ENCODE measurements around the gene POU2AF2. TPM values are rescaled to one million over a fixed set of nuclear protein-coding genes. Genes with fewer than 3 reads are reported as not detected.
"Not testable (repeated sequence)": the region's sequence is repeated elsewhere in the genome, so short reads cannot be mapped to it uniquely, and the experiment has no call there.

POU2AF2 gene
- total RNA-seq, 2 experiments from 2014 or later: not detected

GRCh38 chr11:111306321-111306720 lies 60.8 kb downstream of the POU2AF2 start:
- Mint-ChIP-seq H3K9me3 (no peaks in the 10 kb centered on the region), H3K4me3 (no peak overlapping the region), H3K27ac (no peak overlapping the region), H3K27me3 (ENCODE audit: low read depth) (peaks cover 10% of the 10 kb centered on the region), H3K36me3 (ENCODE audit: low read depth) (no peaks in the 10 kb centered on the region), H3K4me1 (ENCODE audit: low read depth) (no peaks in the 10 kb centered on the region)
- CTCF ChIA-PET: no interaction called here
- intact Hi-C loops (cut with micrococcal nuclease): no loop called here
- DNase-seq: no peak

- Mint-ChIP-seq H3K9me3 (no peaks in the 10 kb centered on the region), H3K4me3 (no peak overlapping the region), H3K36me3 (ENCODE audit: low read depth) (no peaks in the 10 kb centered on the region), H3K27ac (no peak overlapping the region), H3K27me3 (ENCODE audit: low read depth) (peaks cover 10% of the 10 kb centered on the region), H3K4me1 (ENCODE audit: low read depth) (no peaks in the 10 kb centered on the region)
- no peak for DNase-seq
- intact Hi-C loops (cut with micrococcal nuclease): no loop called here
- CTCF ChIA-PET: no interaction called here
Observed at GRCh38 chr11:111307472-111308108, 62.1 kb downstream of the POU2AF2 start.

DNA sequence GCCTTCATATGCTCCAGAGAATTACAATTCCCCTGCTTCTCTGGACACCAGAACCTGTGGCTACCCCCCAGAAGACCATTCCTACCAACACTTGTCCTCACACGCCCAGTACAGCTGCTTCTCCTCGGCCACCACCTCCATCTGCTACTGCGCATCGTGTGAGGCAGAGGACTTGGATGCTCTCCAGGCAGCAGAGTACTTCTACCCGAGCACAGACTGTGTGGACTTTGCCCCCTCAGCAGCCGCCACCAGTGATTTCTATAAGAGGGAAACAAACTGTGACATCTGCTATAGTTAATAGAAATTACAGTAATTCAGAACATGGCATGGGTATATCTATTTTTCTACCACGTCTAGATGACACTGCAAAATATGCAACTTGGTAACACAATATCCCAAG lies 62.6 kb downstream of the POU2AF2 start:
- no peaks in the 10 kb centered on the region for H3K36me3 Mint-ChIP-seq (ENCODE audit: low read depth)
- DNase-seq: no peak
- no peaks in the 10 kb centered on the region for H3K4me1 Mint-ChIP-seq (ENCODE audit: low read depth)
- peaks cover under 1% of the 10 kb centered on the region for H3K9me3 Mint-ChIP-seq
- peaks cover 11% of the 10 kb centered on the region for H3K27me3 Mint-ChIP-seq (ENCODE audit: low read depth)
- H3K27ac Mint-ChIP-seq: no peak overlapping the region
- CTCF ChIA-PET: no interaction called here
- intact Hi-C loops (cut with micrococcal nuclease): no loop called here
- no peak overlapping the region for H3K4me3 Mint-ChIP-seq

- DNase-seq: no peak
- H3K27ac Mint-ChIP-seq: no peak overlapping the region
- CTCF ChIA-PET: no interaction called here
- no peaks in the 10 kb centered on the region for H3K36me3 Mint-ChIP-seq (ENCODE audit: low read depth)
- H3K27me3 Mint-ChIP-seq (ENCODE audit: low read depth): peaks cover 13% of the 10 kb centered on the region
- no peaks in the 10 kb centered on the region for H3K4me1 Mint-ChIP-seq (ENCODE audit: low read depth)
- peaks cover 2% of the 10 kb centered on the region for H3K9me3 Mint-ChIP-seq
- intact Hi-C loops (cut with micrococcal nuclease): no loop called here
- H3K4me3 Mint-ChIP-seq: no peak overlapping the region
Observed at GRCh38 chr11:111309215-111309915, 63.8 kb downstream of the POU2AF2 start.

DNA sequence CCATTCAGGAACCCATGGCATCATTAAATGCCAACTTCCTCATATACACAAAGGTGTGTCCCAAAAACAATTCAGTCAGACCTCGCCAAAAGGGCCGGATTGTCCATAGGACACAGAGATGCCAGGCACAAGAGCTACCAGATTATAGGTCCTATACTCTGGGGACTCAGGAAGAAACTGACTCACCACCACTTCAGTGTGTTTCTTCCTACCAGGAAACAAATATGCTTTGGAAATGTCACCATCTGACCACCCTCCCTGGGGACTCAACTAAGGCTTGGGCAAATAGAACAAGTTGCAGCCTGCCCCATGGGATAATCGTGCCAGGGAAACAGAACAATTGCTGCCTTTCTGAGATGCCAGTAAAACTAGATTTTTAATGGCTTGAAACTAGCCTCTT lies 64.6 kb downstream of the POU2AF2 start:
- Mint-ChIP-seq H3K4me1 (ENCODE audit: low read depth) (no peaks in the 10 kb centered on the region), H3K4me3 (no peak overlapping the region), H3K9me3 (peaks cover 2% of the 10 kb centered on the region), H3K27me3 (ENCODE audit: low read depth) (peaks cover 13% of the 10 kb centered on the region), H3K27ac (no peak overlapping the region), H3K36me3 (ENCODE audit: low read depth) (no peaks in the 10 kb centered on the region)
- CTCF ChIA-PET: no interaction called here
- no peak for DNase-seq
- intact Hi-C loops (cut with micrococcal nuclease): no loop called here

DNA sequence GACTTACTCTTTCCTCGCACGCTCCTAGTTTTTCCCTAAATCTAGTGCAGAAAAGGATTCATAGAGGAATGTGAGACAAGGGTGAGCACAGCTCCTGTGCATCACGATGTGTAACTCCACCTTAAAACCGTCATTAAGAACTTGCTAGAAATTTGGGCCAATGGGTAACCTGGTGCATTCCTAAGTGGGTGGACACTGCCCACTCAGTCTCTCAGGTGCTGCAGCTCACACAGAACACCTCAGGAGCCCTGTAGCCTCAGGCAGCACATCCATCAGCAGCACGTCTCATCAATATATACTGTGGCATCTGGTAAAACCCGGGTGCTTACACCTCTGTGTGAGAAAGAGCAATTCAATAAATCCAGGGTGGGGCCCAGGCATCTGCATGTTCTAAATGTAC lies 65.2 kb downstream of the POU2AF2 start:
- Mint-ChIP-seq H3K27ac (no peak overlapping the region), H3K4me3 (no peak overlapping the region), H3K4me1 (ENCODE audit: low read depth) (no peaks in the 10 kb centered on the region), H3K27me3 (ENCODE audit: low read depth) (peaks cover 13% of the 10 kb centered on the region), H3K36me3 (ENCODE audit: low read depth) (no peaks in the 10 kb centered on the region), H3K9me3 (peaks cover 2% of the 10 kb centered on the region)
- DNase-seq: no peak
- intact Hi-C loops (cut with micrococcal nuclease): no loop called here
- CTCF ChIA-PET: no interaction called here

DNA sequence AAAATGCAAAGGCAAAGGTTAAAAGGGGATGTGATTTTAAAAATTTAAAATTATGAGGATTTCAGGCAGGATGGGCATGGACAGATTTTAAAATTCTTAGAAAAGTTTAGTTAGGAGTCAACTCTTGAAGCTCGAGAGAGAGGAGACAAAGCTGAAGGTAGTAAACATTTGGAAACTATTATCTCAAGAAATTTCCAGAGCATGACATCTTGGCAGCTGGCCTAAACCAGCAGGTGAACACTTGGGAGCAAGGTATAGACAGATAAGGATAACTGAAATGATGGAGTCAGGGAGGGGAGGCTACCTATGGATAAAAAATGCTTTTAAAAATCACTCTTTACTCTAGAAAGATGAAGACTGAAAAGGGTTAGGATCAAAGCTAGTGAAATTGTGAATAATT lies 66.6 kb downstream of the POU2AF2 start:
- no peak for DNase-seq
- H3K27me3 Mint-ChIP-seq (ENCODE audit: low read depth): peaks cover 10% of the 10 kb centered on the region
- H3K4me3 Mint-ChIP-seq: no peak overlapping the region
- no peak overlapping the region for H3K27ac Mint-ChIP-seq
- intact Hi-C loops (cut with micrococcal nuclease): no loop called here
- no peaks in the 10 kb centered on the region for H3K4me1 Mint-ChIP-seq (ENCODE audit: low read depth)
- no peaks in the 10 kb centered on the region for H3K36me3 Mint-ChIP-seq (ENCODE audit: low read depth)
- H3K9me3 Mint-ChIP-seq: peaks cover 2% of the 10 kb centered on the region
- CTCF ChIA-PET: no interaction called here

GRCh38 chr11:111319296-111319695 lies 73.8 kb downstream of the POU2AF2 start:
- Mint-ChIP-seq H3K4me3 (no peak overlapping the region), H3K9me3 (no peaks in the 10 kb centered on the region), H3K36me3 (ENCODE audit: low read depth) (no peaks in the 10 kb centered on the region), H3K27me3 (ENCODE audit: low read depth) (no peaks in the 10 kb centered on the region), H3K4me1 (ENCODE audit: low read depth) (no peaks in the 10 kb centered on the region), H3K27ac (no peak overlapping the region)
- intact Hi-C loops (cut with micrococcal nuclease): no loop called here
- CTCF ChIA-PET: no interaction called here
- DNase-seq: no peak

- CTCF ChIA-PET: interaction anchor here (0.8 kb wide), 1 partner anchor 107 kb away, joined by 3 read pairs; no protein-coding TSS in a partner anchor
- H3K4me1 Mint-ChIP-seq (ENCODE audit: low read depth); H3K4me3 Mint-ChIP-seq; H3K9me3 Mint-ChIP-seq; DNase-seq; H3K36me3 Mint-ChIP-seq (ENCODE audit: low read depth); intact Hi-C loops (cut with micrococcal nuclease); H3K27ac Mint-ChIP-seq; H3K27me3 Mint-ChIP-seq (ENCODE audit: low read depth): not testable (repeated sequence)
Observed at GRCh38 chr11:111320199-111320598, 74.7 kb downstream of the POU2AF2 start.

DNA sequence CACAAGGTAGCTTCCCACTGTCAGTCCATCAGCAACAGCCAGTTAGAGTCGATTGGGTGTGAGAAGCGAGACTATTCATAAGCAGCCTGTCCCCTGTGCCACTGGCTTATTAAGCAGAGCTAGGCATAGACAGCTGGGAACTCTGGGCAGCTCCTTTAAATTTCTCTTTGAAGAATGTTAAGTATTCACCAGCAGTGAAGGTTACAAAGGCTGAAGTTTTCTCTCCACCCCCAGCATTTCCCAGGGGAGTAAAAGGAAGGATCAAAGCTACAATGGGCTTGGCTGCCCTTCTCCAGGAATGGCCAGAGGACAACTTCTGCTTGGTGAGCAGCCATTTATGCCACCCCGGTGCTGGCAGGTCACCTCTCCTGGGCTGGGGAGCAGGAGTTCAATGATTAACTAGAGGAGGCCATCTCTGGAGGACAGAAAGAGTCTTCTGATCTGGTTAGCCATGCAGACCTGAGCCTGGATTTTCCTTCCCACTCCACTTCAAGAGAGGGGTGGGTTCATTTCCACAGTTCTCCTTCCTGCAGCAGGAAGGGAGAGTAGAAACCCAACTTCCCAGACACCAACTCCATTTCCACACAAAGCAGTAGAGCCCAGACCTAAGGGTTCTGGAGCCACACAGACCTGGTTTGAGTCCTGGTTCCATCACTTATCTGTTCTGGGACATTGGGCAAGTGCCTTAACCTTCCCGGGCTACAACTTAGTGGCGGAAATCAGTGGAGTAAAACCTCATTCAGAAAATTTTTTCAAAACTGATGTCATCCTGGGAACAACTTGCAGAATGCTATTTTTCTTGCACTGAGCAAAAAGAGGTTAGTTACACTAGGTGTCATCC lies 75.4 kb downstream of the POU2AF2 start:
- Mint-ChIP-seq H3K36me3 (ENCODE audit: low read depth) (no peaks in the 10 kb centered on the region), H3K4me3 (no peak overlapping the region), H3K9me3 (no peaks in the 10 kb centered on the region), H3K27me3 (ENCODE audit: low read depth) (no peaks in the 10 kb centered on the region), H3K4me1 (ENCODE audit: low read depth) (no peaks in the 10 kb centered on the region), H3K27ac (no peak overlapping the region)
- CTCF ChIA-PET: interaction anchor here (0.8 kb wide), 1 partner anchor 106 kb away, joined by 3 read pairs; no protein-coding TSS in a partner anchor
- intact Hi-C loops (cut with micrococcal nuclease): no loop called here
- DNase-seq: no peak

- H3K9me3 Mint-ChIP-seq: no peaks in the 10 kb centered on the region
- intact Hi-C loops (cut with micrococcal nuclease): no loop called here
- no peaks in the 10 kb centered on the region for H3K36me3 Mint-ChIP-seq (ENCODE audit: low read depth)
- H3K27me3 Mint-ChIP-seq (ENCODE audit: low read depth): no peaks in the 10 kb centered on the region
- no peak overlapping the region for H3K4me3 Mint-ChIP-seq
- DNase-seq: no peak
- H3K27ac Mint-ChIP-seq: no peak overlapping the region
- CTCF ChIA-PET: no interaction called here
- H3K4me1 Mint-ChIP-seq (ENCODE audit: low read depth): no peaks in the 10 kb centered on the region
Observed at GRCh38 chr11:111322534-111322933, 77.0 kb downstream of the POU2AF2 start.

DNA sequence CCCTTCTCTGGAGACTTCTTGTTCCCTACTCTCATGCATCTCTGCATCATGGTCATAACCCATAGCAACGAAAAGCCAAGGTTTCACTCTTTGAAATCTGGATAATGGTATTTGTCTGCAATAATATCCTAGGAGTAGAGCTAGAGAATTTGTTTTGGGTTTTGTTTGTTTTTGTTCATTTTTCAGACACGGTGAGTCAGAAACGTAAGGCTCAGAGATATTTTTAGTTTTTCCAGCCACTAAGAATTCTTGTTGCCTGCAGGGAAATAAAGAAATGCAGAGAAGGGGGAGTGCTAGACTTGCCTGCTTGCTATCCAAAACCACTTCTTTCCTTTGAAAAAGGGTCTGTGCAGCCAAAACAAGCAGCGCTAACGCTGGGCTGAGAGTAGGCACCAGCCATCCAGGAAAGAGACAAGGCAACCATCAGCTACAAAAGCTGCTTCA lies 78.8 kb downstream of the POU2AF2 start:
- CTCF ChIA-PET: interaction anchor here (0.7 to 2.0 kb wide), 2 partner anchors 104 to 118 kb away, joined by 3 to 6 read pairs; no protein-coding TSS in a partner anchor
- Mint-ChIP-seq H3K4me3 (no peak overlapping the region), H3K9me3 (no peaks in the 10 kb centered on the region), H3K4me1 (ENCODE audit: low read depth) (no peaks in the 10 kb centered on the region), H3K27ac (no peak overlapping the region), H3K27me3 (ENCODE audit: low read depth) (no peaks in the 10 kb centered on the region), H3K36me3 (ENCODE audit: low read depth) (no peaks in the 10 kb centered on the region)
- DNase-seq: no peak
- intact Hi-C loops (cut with micrococcal nuclease): no loop called here

Data from activated naive CD4-positive, alpha-beta T cell treated with anti-CD3 and anti-CD28 coated beads for 36 hours (primary cell).